HG03575 (cell line): ENCODE measurements around the gene CIPC.

Experiments used
- ATAC-seq: cut with Tn5 transposase; IDR thresholded peaks from one replicate; pipeline ENCODE4 v1.9.1; 2021; ENCODE audit not compliant: unreplicated experiment, insufficient number of reproducible peaks, low FRiP score; ENCODE audit errors: extremely low read depth

Gene CIPC, protein sequence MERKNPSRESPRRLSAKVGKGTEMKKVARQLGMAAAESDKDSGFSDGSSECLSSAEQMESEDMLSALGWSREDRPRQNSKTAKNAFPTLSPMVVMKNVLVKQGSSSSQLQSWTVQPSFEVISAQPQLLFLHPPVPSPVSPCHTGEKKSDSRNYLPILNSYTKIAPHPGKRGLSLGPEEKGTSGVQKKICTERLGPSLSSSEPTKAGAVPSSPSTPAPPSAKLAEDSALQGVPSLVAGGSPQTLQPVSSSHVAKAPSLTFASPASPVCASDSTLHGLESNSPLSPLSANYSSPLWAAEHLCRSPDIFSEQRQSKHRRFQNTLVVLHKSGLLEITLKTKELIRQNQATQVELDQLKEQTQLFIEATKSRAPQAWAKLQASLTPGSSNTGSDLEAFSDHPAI

DNA sequence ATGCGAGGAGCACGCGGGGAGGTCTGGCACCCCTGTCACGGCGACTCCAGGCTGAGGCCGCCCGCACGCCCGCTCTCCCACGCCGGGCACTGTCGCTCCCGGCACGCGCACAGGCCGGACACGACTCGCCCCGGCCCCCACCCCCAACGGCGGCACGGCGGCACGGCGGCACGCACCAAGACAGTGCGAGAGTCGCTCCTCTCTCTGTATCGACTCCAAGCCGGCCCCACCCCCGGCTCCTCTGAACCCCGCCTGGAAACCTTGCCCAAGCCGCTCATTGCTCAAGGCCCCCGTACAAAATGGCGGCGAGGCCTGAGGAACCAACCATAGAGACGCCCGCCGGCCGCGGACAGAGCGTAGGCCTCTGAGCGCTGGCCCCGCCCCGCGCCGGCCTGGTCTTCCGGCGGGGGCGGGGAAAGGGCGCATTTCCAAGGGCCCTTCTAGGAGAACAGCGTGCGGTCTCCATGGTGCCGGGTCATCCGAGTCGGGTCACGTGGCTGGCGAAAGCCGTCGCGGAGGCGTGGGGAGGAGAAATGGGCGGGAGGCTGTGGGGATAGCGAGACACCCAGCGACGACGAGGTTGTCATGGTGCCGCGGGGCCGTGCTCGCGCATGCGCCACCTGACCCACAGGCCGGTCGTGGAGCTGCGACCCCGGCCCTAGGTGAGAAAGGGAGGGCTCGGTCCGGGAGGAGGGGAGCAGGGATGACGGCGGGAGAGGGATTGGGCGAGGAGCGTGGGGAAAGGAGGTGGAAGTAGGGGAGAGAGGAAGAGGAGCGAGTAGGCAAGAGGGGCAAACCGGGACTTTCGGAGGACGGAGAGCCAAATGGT lies at the start of gene CIPC:
TSS of gene CIPC (plus strand) at position 559 of the 829 bp plus-strand sequence. CDS start 7,451 bp downstream, outside the sequence.
- peak; percentile 31 for ATAC-seq

DNA sequence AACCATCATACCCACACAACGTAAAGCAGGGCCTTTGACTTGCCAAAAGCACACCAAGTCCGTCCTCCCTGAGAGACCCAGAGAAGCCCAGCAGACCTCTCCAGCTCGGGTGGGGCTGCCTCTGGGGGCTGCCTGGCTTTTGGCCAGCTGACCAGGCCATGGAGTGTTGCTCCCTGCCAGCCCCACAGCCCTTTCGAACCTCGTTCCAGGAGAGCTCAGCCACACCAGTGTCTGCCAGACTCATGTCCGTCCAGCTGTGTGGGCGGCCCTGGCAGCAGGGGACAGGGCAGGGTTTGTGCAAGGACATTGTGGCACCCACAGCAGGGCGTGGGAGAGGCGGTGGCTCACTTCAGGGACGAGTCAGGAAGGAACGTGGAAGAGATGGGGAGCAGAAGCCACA lies 46.9 kb upstream of the CIPC start:
- no peak for ATAC-seq

DNA sequence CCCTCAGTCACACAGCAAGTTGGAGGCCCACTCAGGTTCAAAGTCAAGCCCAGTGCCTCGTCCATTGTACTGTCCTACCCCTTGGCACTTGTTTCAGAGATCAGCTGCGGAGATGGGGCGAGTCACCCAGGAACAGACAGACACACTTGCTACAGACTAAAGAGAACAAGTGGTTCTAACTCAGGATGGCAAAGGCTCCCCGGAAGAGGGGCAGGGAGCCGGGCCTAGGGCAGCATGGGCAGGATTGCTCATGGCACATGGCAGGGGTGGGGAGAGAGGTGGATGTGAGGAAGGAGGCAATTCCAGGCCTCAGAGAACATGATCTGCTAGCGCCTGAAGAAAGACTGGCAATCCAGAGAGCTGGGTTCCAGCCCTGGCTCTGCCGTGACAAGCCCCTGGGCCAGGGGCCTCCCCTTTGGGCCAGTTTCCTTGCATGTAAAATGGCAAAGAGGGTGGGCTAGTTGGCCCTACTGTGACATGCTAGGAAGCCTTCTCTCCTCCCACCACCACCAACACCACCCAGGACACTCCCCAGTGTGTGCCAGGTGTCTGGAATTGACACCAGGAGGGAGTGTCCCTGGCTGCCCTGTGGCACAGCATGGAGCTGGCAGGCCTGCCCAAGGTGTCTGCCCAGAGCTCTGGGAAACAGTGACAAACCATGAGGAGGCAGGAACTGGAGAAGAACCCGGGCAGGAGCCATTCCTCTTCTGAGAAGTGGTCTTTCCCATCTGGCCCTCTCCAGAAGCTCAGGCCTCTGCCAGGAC lies 45.6 kb upstream of the CIPC start:
- ATAC-seq, result no peak

DNA sequence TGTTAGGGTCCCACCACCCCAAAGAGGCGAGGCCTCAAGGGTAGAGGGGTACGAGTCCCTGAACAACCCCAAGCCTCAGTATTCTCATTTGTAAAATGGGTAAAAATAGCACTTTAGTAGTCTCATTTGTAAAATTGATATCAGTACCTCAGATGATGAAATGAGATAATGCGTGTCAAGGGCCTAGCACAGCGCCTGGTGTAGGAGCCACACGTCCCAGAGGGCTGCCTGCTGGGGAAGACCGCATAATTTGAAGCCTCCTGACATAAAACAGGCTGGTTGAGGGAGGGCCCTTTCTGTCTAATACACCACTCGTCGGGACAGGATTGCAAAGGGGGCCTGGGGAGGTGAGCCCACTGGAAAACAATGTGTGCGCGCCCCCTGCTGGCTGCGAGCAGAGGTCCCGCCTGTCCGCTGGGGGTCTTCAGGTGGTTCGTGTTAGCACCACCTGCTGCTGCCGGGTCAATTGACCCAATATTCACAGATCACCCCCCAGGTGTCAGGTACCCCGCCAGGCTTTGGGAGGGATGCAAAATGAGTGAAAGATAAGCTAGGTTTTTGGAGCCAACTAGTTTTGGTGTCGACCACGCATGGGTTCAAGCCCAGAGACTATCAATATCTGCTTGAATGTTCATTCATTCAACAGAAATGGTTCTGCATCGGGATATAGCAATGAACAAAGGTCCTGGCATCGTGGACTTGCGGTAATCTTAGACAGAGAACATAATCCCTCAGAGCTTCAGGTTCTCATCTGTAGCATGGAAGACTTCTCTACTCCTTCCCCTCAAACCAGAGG lies 44.8 kb upstream of the CIPC start:
- ATAC-seq, result no peak

DNA sequence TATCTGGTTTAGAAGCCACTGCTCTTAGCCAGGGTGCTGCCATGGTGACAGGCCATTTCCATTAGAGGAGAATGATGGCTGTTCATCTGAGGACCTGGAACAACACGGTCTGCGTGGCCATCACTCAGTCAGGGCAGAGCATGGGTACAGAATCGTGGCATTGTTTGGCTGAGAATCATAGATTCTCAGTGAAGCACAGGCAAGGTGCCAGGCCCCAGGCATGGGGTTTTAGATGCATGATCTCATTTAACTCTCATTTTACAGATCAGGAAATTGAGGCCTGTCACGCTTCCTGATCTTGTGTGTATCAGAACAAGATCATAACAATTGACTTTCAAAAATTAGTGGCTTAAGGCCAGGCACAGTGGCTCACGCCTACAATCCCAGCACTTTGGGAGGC lies 42.8 kb upstream of the CIPC start:
- ATAC-seq, result no peak

DNA sequence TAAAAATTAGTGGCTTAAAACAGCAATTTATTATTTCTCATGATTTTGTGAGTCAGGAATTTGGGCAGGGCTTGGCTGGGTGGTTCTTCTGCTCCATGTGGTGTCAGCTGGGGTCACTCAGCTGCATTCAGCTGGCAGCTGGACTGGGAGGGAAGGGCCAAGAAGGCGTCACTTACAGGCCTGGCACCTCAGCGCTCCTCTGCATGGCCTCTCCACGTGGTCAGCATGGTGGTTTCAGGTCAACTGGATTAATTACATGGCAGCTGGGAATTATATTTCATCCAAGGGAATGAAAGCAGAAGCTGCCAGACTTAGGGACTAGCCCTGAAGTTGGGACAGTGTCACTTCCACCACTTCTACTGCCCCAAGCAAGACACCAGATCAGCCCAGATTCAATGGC lies 42.1 kb upstream of the CIPC start:
- no peak for ATAC-seq

DNA sequence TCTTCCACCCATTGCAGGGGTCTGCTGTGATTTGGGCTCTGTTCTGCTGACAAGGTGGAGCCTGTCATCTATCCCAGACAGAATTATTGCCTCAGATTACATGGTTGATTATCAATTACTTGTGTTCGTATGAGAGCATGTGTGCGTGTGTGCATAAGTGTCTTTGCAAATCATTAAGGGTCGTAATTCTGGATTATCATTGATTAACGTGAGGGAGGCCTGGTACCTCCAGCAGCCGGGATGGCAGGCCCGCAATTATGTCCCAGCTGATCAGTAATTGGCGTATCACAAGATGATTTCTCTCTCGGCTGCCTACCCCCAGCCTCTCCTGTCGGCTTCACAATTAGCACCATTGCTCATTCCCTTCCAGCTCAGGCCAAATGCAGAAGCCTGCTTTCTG lies 39.9 kb upstream of the CIPC start:
- no peak for ATAC-seq

DNA sequence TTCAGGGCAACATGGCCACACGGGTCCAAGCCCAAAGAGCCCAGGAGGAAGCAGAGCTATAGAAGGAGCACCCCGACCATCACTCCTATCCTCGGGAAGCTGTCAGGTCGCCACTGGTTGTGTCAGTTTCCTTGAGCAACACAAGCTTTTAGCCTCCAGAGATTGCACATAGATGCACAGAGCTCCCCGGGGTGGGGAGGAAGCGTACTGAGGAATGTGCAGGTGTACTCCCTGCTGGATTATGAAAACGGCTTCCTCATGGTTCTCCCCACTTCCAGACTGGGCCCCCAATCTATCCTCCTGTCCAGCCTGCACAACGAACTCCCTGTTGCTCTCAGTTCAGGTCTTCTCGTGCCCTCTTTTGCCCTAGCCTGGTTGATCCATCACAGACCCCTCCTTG lies 39.3 kb upstream of the CIPC start:
- ATAC-seq, result no peak

DNA sequence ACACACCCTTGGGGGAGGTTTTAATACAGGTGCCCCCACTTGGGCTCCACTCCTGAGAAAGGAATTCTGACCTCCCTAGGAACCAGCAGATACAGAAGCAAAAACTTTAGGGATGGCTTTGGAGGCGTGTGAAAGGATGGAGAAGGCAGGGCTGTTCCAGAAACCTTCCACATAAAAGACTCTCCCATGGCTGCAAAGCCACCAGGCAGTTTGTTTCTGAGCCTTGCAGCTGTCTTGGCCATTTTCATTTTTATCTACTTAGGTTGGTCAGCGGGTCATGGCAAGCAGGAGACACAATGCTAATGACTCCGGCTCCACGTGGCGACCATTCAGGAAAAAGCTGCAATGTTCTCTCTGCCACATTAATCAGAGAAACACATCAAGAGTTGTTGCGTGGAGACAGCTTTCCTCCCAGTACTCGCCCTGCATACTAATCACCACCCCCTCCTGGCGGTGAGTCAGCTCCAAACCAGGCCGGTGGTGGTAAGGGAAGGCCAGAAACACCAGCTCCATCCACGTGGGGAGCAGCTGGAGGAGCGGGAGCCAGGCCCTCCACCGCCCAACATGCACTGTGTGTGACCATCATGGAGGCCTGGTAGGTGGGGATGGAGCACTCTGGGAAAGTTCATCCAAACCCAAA lies 38.7 kb upstream of the CIPC start:
- no peak for ATAC-seq

DNA sequence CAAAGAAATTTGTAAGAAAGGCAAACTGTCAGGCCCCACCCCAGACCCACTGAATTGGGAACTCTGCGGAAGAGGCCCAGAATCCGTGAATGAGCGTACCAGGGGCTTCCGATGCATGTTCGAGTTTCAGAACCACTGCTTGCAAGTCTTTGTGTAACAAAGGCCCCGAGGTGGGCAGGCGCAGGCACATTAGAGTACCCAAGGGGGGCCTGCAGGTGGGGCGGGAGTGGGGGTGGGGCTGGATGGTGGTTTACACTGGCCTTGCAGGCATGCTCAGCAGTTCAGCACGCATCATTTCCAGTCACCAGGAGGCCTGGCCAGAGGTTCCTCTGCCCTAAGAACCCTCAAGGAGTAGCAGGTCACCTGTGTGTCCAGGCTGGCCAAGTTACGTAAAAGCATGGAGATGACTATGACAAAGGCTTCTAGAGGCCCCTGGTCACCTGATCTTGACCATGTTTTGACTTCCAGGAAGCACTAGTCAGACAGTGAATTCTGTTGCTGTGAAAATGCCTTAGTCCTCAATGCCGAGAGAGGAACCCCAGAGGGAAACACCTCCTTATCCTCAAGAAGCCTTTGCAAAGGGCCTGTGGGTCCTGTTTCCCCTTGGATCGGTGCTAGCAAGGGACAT lies 36.3 kb upstream of the CIPC start:
- no peak for ATAC-seq

DNA sequence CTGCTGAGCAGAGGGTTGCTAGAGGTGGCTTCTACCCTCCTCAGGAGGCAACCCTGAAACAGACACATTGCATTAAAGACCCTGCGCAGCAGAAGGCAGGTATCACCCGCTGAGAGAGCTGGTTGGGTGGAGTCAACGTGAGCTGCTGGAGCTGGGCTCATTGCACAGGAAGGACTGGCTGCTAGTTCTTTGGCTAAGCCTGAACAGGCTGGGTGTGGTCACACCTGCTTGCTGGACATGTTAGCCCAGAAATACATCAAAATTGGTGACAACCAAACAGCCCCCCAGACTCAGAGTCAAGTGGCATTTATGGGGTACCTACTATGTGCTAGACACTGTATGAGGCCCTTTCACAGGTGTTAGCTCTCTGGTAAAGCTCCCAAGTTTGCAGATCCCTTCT lies 35.8 kb upstream of the CIPC start:
- no peak for ATAC-seq

DNA sequence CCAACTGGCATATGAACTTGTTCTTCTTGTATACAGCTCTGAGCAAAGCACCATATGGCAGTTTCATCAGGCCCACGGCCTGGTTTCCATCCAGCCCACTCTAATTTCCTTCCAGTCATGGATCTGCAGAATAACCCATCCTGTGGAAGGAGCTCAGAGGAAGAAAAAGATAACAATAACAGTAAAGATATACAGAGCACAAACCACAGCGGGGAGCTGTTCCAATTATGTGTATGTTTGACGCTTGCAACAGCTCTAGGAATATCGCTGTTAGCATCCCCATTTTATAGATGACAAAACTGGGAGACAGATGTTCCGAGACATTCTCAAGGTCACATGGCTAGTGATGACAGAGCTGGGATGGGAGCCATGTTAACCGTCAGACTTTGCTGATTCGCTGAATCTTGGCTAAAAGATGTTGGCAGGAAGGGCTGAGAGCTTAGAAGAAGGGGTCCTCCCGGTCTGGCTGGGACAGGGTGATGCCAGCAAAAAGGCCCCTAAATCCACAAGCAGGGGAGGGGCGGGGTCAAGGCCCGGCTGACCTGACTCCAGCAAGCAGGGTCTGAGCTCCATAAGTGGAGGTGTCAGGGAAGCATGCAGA lies 34.4 kb upstream of the CIPC start:
- no peak for ATAC-seq

DNA sequence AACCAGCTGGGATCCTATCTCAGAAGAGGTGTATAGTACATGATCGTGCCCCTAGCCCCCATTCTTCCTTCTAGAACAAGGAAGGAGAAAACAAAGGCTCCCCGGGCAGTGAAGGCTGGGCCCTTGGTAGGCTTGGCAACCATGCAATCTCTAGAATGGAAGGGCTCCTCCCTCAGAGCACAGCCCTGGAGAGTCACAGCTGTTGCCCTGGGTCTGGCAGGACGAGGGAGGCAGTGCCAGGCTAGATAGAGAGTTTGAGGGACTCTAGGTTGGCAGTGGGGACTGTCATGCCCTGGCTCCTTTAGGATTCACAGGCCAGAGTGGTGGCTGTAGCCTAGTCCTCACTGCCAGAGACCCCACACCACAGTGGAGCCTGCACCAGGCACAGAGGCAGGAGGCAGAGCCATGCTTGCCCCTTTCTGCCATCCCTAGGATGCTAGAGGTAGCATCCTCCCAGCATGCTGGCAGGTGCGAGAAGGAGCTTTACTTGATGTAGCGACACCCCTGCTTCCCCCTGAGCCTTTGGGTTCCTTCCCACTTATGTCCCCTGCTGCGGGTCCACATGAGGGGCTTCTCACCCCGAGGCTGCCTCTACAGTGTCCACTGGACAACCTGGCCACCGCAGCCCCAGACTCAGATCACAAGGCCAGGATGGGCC lies 33.4 kb upstream of the CIPC start:
- no peak for ATAC-seq

DNA sequence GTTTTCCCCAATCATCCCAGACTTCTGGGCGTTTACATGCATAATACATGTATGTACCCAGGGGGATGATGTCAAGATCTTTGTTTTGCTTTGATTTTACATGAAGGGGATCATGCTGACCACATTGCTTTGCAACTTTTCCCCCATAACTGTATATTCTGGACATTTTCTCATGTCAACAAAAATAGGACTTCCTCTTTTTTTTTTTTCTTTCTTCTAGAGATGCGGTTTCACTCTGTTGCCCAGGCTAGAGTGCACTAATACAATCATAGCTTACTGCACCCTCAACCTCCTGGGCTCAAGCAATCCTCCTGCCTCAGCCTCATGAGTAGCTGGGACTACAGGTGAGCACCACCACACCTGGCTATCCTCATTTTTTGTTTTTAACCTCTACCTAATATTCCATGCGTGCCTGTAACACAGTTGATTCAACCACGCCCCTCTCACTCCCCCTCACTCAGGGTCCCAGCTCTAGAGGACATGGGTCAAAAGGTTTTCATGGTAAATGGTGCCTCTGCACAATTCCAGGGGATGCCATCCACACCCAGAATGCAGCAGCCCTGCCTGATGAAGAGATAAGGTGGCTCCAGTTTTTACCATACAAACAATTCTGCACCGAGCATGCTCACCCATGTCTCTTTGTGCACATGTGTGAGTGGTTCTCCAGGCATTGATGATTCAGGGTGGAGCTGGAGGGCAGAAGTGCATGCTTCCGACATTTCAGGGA lies 32.0 kb upstream of the CIPC start:
- ATAC-seq, result no peak

DNA sequence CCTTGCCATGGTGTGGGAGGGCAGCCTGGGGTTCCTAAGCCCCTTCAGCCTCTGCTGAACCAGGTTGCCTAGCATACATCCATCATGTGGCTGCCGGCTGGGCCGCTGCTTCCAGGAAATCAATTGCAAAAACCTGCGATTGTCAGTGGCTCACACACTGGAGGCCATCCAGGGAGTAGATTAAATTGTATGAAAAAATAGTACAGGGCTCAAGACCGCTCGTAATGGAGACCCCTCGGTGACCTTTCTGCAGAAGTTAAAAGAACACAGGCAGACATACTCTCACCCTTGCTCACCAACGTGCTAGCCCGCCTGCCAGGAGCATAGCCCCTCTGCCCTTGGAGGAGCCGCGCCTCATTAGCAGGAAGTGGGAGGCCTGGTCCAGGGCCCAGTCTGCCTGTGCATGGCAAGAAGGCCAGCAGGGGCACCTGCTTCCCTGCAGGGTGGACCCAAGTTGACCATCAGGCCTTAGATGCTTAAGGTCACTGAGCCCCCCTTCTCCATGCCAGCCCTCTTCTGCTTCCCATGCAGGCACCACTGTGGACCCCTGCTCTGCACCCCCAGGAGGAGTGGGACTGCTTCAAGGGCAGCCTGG lies 31.4 kb upstream of the CIPC start:
- no peak for ATAC-seq
